HEK293 (cell line): ENCODE results near the gene SFXN4.

Experiments
- CTCF ChIA-PET: fragments of 350-600 bp; formaldehyde crosslinking; extraction: SDS; loops from one replicate; lab custom pipeline; 2021; ENCODE audit warnings: antibody characterized with exemption; lab: Yijun Ruan, JAX
- POLR2A ChIA-PET: fragments of 300-600 bp; formaldehyde crosslinking; extraction: SDS; loops from one replicate; lab custom pipeline; 2020; ENCODE audit warnings: antibody characterized with exemption, inconsistent platforms; lab: Yijun Ruan, JAX
- H3K27ac ChIP-seq: fragments of 200-500 bp; sonication (Bioruptor generic); 2 replicates; pipeline ENCODE4 v1.5.1; 2014; ENCODE audit warnings: low read depth, low read length, control low read depth, inconsistent platforms; ENCODE audit errors: extremely low read depth
- H3K36me3 ChIP-seq, 2 experiments: fragments of 200-500 bp in 1 of 2; sonication (Bioruptor generic) in 1 of 2; 1 replicate in 1 of 2; 2 replicates in 1 of 2; pipeline ENCODE4 v1.5.1; 2014 to 2017; ENCODE audit warnings: inconsistent platforms in 2 of 2, low read length in 2 of 2; ENCODE audit not compliant: control insufficient read depth in 2 of 2, insufficient read depth in 1 of 2
- H3K4me1 ChIP-seq: fragments of 200-500 bp; sonication (Bioruptor generic); 2 replicates; pipeline ENCODE4 v1.5.1; 2014; ENCODE audit warnings: mild to moderate bottlenecking, low read length, inconsistent platforms; ENCODE audit not compliant: control insufficient read depth, insufficient read depth
- H3K4me3 ChIP-seq: 2 replicates; pipeline ENCODE4 v1.5.1; 2011; ENCODE audit warnings: low read depth, mild to moderate bottlenecking, control low read depth, low read length, moderate library complexity
- H3K9me3 ChIP-seq: fragments of 200-500 bp; sonication (Bioruptor generic); 2 replicates; pipeline ENCODE4 v1.5.1; 2014; ENCODE audit warnings: low read depth, low read length, inconsistent platforms; ENCODE audit not compliant: control insufficient read depth, insufficient read depth
- EGR2 ChIP-seq: fragments of 450-650 bp; formaldehyde crosslinking; IDR thresholded peaks from 2 replicates; pipeline ENCODE4 v1.5.1; 2016; ENCODE audit warnings: low read depth, missing biosample characterization, missing genetic modification characterization
- GLI2 ChIP-seq: fragments of 450-650 bp; formaldehyde crosslinking; IDR thresholded peaks from 2 replicates; pipeline ENCODE4; 2017; ENCODE audit warnings: missing biosample characterization, missing genetic modification characterization, low read depth, borderline replicate concordance
- KLF9 ChIP-seq: fragments of 450-650 bp; formaldehyde crosslinking; IDR thresholded peaks from 2 replicates; pipeline ENCODE4 v1.5.1; 2016; ENCODE audit warnings: missing biosample characterization, missing genetic modification characterization, low read depth
- TRIM28 ChIP-seq: IDR thresholded peaks from 2 replicates; pipeline ENCODE4 v1.6.1; 2011; ENCODE audit warnings: low read length, control low read depth, borderline replicate concordance
- YY2 ChIP-seq: fragments of 450-650 bp; formaldehyde crosslinking; IDR thresholded peaks from 2 replicates; pipeline ENCODE4 v1.5.1; 2016; ENCODE audit warnings: missing biosample characterization, missing genetic modification characterization
- ZFHX2 ChIP-seq: fragments of 450-650 bp; formaldehyde crosslinking; conservative IDR thresholded peaks from 2 replicates; pipeline ENCODE4 v1.5.1; 2016; ENCODE audit warnings: missing biosample characterization, missing genetic modification characterization
- ZFP37 ChIP-seq: fragments of 450-650 bp; formaldehyde crosslinking; IDR thresholded peaks from 2 replicates; pipeline ENCODE4 v1.5.1; 2016; ENCODE audit warnings: missing biosample characterization, missing genetic modification characterization
- ZFP41 ChIP-seq: fragments of 450-650 bp; formaldehyde crosslinking; IDR thresholded peaks from 2 replicates; pipeline ENCODE4 v1.5.1; 2016; ENCODE audit warnings: missing biosample characterization, missing genetic modification characterization, borderline replicate concordance
- ZIC2 ChIP-seq: fragments of 450-650 bp; formaldehyde crosslinking; IDR thresholded peaks from 2 replicates; pipeline ENCODE4 v1.5.1; 2016; ENCODE audit warnings: missing biosample characterization, missing genetic modification characterization
- ZNF121 ChIP-seq: fragments of 450-650 bp; formaldehyde crosslinking; IDR thresholded peaks from 2 replicates; pipeline ENCODE4 v1.5.1; 2016; ENCODE audit warnings: missing biosample characterization, missing genetic modification characterization
- ZNF157 ChIP-seq: fragments of 450-650 bp; formaldehyde crosslinking; IDR thresholded peaks from 2 replicates; pipeline ENCODE4 v1.5.1; 2016; ENCODE audit warnings: missing biosample characterization, missing genetic modification characterization
- ZNF48 ChIP-seq: fragments of 450-650 bp; formaldehyde crosslinking; IDR thresholded peaks from 2 replicates; pipeline ENCODE4 v1.5.1; 2016; ENCODE audit warnings: missing biosample characterization, missing genetic modification characterization
- ZNF544 ChIP-seq: fragments of 450-650 bp; formaldehyde crosslinking; IDR thresholded peaks from 2 replicates; pipeline ENCODE4 v1.5.0; 2017; ENCODE audit warnings: missing biosample characterization, missing genetic modification characterization
- ZNF561 ChIP-seq: fragments of 450-650 bp; IDR thresholded peaks from 2 replicates; pipeline ENCODE4 v1.5.1; 2018; ENCODE audit warnings: missing biosample characterization, missing genetic modification characterization, borderline replicate concordance
- ZNF571 ChIP-seq: fragments of 450-650 bp; formaldehyde crosslinking; IDR thresholded peaks from 2 replicates; pipeline ENCODE4 v1.5.0; 2017; ENCODE audit warnings: missing biosample characterization, missing genetic modification characterization
- ZNF707 ChIP-seq: fragments of 450-650 bp; formaldehyde crosslinking; IDR thresholded peaks from 2 replicates; pipeline ENCODE4 v1.5.1; 2016; ENCODE audit warnings: missing biosample characterization, missing genetic modification characterization
- ZNF76 ChIP-seq: fragments of 450-650 bp; formaldehyde crosslinking; IDR thresholded peaks from 2 replicates; pipeline ENCODE4; 2016; ENCODE audit warnings: low read depth, missing biosample characterization, missing genetic modification characterization, borderline replicate concordance
- TF ChIP-seq, protein P1 (sequence below): fragments of 450-650 bp; formaldehyde crosslinking; conservative IDR thresholded peaks from 2 replicates; pipeline ENCODE4 v1.5.1; 2016; ENCODE audit warnings: low read depth, missing biosample characterization, missing genetic modification characterization
- TF ChIP-seq, protein P2 (sequence below): fragments of 450-650 bp; formaldehyde crosslinking; IDR thresholded peaks from 2 replicates; pipeline ENCODE4 v1.5.1; 2016; ENCODE audit warnings: missing biosample characterization, missing genetic modification characterization
- TF ChIP-seq, protein P3 (sequence below): fragments of 450-650 bp; formaldehyde crosslinking; IDR thresholded peaks from 2 replicates; pipeline ENCODE4 v1.5.1; 2016; ENCODE audit warnings: missing biosample characterization, missing genetic modification characterization
- TF ChIP-seq, protein P4 (sequence below): fragments of 450-650 bp; formaldehyde crosslinking; IDR thresholded peaks from 2 replicates; pipeline ENCODE4 v1.5.1; 2016; ENCODE audit warnings: missing biosample characterization, missing genetic modification characterization
- TF ChIP-seq, protein P5 (sequence below): fragments of 450-650 bp; formaldehyde crosslinking; IDR thresholded peaks from 2 replicates; pipeline ENCODE4 v1.5.1; 2016; ENCODE audit warnings: missing biosample characterization, missing genetic modification characterization

The SFXN4 gene

DNA sequence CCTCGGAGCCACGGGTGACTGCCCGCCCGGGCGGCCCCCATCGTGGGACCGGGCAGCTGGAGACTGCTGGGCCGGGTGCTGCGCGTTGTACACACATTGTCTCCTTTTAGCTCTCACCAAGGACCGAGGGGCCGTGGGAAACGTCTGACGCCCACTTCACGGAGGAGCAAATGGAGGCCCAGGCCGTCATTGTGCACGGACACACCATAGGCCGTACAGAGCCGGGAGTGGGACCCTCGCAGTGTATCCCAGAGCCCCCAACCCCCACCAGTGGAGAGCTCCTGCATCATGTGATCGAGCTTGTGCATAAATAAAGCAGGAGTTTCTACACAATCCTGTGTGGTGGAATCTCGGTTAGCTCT lies 60.9 kb downstream of the SFXN4 start (continued):
- TF ChIP-seq ZIC2 (tag by site-specific recombination): peak; percentile 24; the same call in 1 of the 2 replicates
- TF ChIP-seq ZFHX2 (tag by site-specific recombination): 0 out of 2 replicates have a peak, but pooled peaks have one; percentile 10
- TF ChIP-seq ZFP41: no peak
- TF ChIP-seq ZFP37 (tag by site-specific recombination): 0 out of 2 replicates have a peak, but pooled peaks have one; percentile 25
- TF ChIP-seq KLF9 (tag by site-specific recombination): peak; percentile 36; the same call in 1 of the 2 replicates
- TF ChIP-seq, protein P1, sequence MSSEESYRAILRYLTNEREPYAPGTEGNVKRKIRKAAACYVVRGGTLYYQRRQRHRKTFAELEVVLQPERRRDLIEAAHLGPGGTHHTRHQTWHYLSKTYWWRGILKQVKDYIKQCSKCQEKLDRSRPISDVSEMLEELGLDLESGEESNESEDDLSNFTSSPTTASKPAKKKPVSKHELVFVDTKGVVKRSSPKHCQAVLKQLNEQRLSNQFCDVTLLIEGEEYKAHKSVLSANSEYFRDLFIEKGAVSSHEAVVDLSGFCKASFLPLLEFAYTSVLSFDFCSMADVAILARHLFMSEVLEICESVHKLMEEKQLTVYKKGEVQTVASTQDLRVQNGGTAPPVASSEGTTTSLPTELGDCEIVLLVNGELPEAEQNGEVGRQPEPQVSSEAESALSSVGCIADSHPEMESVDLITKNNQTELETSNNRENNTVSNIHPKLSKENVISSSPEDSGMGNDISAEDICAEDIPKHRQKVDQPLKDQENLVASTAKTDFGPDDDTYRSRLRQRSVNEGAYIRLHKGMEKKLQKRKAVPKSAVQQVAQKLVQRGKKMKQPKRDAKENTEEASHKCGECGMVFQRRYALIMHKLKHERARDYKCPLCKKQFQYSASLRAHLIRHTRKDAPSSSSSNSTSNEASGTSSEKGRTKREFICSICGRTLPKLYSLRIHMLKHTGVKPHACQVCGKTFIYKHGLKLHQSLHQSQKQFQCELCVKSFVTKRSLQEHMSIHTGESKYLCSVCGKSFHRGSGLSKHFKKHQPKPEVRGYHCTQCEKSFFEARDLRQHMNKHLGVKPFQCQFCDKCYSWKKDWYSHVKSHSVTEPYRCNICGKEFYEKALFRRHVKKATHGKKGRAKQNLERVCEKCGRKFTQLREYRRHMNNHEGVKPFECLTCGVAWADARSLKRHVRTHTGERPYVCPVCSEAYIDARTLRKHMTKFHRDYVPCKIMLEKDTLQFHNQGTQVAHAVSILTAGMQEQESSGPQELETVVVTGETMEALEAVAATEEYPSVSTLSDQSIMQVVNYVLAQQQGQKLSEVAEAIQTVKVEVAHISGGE: no peak
- no peak for TF ChIP-seq ZNF571
- TF ChIP-seq EGR2: 0 out of 2 replicates have a peak, but pooled peaks have one; percentile 11
- TF ChIP-seq, protein P2, sequence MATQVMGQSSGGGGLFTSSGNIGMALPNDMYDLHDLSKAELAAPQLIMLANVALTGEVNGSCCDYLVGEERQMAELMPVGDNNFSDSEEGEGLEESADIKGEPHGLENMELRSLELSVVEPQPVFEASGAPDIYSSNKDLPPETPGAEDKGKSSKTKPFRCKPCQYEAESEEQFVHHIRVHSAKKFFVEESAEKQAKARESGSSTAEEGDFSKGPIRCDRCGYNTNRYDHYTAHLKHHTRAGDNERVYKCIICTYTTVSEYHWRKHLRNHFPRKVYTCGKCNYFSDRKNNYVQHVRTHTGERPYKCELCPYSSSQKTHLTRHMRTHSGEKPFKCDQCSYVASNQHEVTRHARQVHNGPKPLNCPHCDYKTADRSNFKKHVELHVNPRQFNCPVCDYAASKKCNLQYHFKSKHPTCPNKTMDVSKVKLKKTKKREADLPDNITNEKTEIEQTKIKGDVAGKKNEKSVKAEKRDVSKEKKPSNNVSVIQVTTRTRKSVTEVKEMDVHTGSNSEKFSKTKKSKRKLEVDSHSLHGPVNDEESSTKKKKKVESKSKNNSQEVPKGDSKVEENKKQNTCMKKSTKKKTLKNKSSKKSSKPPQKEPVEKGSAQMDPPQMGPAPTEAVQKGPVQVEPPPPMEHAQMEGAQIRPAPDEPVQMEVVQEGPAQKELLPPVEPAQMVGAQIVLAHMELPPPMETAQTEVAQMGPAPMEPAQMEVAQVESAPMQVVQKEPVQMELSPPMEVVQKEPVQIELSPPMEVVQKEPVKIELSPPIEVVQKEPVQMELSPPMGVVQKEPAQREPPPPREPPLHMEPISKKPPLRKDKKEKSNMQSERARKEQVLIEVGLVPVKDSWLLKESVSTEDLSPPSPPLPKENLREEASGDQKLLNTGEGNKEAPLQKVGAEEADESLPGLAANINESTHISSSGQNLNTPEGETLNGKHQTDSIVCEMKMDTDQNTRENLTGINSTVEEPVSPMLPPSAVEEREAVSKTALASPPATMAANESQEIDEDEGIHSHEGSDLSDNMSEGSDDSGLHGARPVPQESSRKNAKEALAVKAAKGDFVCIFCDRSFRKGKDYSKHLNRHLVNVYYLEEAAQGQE: 0 out of 2 replicates have a peak, but pooled peaks have one; percentile 35
- no peak for TF ChIP-seq ZNF48
- TF ChIP-seq ZNF121 (tag by site-specific recombination): 0 out of 2 replicates have a peak, but pooled peaks have one; percentile 11

DNA sequence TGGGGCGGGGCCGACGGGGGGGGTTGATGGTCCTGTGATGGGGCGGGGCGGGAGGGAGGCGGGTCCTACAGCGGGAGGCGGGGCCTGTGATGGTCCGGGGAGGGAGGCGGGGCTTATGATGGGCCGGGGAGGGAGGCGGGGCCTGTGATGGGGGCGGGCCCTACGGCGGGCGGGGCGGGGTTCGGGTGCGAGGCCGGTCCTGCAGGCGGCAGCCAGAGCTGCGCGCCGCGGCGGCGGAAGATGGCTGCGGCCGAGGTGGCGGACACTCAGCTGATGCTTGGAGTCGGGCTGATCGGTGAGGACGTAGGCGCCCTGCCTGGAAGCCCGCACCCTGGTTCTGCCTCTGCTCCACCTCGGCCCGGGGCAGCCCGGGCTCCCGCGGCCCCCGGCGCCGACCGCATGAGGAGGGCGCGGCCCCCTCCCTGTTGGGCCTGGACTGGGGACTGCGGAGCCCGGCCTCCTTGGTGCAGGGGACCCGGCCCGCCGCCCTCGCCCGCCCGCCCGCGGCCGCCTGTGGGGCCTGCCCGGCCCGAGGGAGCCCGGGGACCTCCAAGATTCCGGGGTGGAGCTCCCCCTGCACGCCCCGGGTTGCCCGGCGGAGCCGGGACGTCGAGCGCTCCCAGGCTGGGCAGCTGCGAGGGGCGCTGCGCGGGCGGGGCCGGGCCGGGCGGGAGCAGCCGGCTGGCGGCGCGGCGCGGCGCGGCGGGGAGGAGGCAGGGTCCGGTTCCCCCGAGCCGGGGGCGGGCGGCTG lies 61.4 kb downstream of the SFXN4 start, which contains the start of gene DENND10:
DENND10 (plus strand) TSS at position 211 of the 751 bp plus-strand sequence; CDS start at position 241, 30 bp downstream.
- no peaks in the 10 kb centered on the region for H3K9me3 ChIP-seq
- H3K4me1 ChIP-seq: peaks cover 6% of the 10 kb centered on the region
- peaks cover 18 to 34% of the 10 kb centered on the region in 2 experiments; a peak in 2 of 3 replicates for H3K36me3 ChIP-seq
- peak within 1 kb of the TSS; percentile 65 for H3K4me3 ChIP-seq
- ChIA-PET POLR2A (interaction anchor here (0.6 to 2.5 kb wide), 14 partner anchors 9 to 650 kb away, joined by 3 to 19 read pairs (median 6); partner anchors contain the start of genes CACUL1, EIF3A and SFXN4), CTCF (interaction anchor here (0.6 kb wide), 4 partner anchors 22 to 491 kb away, joined by 3 read pairs; no protein-coding TSS in a partner anchor)
- peak within 1 kb of the TSS; percentile 71; the same call in 1 of the 2 replicates for H3K27ac ChIP-seq
- peak; percentile 75; the same call in 1 of the 2 replicates for TF ChIP-seq ZNF561
- TF ChIP-seq, protein P3, sequence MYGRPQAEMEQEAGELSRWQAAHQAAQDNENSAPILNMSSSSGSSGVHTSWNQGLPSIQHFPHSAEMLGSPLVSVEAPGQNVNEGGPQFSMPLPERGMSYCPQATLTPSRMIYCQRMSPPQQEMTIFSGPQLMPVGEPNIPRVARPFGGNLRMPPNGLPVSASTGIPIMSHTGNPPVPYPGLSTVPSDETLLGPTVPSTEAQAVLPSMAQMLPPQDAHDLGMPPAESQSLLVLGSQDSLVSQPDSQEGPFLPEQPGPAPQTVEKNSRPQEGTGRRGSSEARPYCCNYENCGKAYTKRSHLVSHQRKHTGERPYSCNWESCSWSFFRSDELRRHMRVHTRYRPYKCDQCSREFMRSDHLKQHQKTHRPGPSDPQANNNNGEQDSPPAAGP (tag by site-specific recombination): peak; percentile 77
- peak; percentile 60 for TF ChIP-seq YY2
- TF ChIP-seq ZNF157 (tag by site-specific recombination): no peak
- no peak for TF ChIP-seq TRIM28
- TF ChIP-seq ZNF571: no peak
- TF ChIP-seq, protein P4, sequence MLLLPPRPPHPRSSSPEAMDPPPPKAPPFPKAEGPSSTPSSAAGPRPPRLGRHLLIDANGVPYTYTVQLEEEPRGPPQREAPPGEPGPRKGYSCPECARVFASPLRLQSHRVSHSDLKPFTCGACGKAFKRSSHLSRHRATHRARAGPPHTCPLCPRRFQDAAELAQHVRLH (tag by site-specific recombination): no peak
- no peak for TF ChIP-seq ZNF544
- no peak for TF ChIP-seq ZFP37 (tag by site-specific recombination)
- no peak for TF ChIP-seq ZNF707
- no peak for TF ChIP-seq GLI2 (tag by site-specific recombination)
- TF ChIP-seq ZNF76 (tag by site-specific recombination): peak; percentile 35; the same call in 1 of the 2 replicates
- TF ChIP-seq, protein P5, sequence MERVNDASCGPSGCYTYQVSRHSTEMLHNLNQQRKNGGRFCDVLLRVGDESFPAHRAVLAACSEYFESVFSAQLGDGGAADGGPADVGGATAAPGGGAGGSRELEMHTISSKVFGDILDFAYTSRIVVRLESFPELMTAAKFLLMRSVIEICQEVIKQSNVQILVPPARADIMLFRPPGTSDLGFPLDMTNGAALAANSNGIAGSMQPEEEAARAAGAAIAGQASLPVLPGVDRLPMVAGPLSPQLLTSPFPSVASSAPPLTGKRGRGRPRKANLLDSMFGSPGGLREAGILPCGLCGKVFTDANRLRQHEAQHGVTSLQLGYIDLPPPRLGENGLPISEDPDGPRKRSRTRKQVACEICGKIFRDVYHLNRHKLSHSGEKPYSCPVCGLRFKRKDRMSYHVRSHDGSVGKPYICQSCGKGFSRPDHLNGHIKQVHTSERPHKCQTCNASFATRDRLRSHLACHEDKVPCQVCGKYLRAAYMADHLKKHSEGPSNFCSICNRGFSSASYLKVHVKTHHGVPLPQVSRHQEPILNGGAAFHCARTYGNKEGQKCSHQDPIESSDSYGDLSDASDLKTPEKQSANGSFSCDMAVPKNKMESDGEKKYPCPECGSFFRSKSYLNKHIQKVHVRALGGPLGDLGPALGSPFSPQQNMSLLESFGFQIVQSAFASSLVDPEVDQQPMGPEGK (tag by site-specific recombination): 0 out of 2 replicates have a peak, but pooled peaks have one; percentile 28
